BLaER1 treated with 17β-estradiol and CSF1 and Interleukin-3, amounts not matched to agents 10 nM and 100 nM (cell line): ENCODE results near the gene ATP5F1E.
"Not testable (repeated sequence)": the region's sequence is repeated elsewhere in the genome, so short reads cannot be mapped to it uniquely, and the experiment has no call there.

Experiments used
- H3K27ac ChIP-seq, 11 experiments: shearing (Covaris generic); formaldehyde crosslinking; 2 replicates each; pipeline ENCODE4 v1.8.1; 2022
- H3K27me3 ChIP-seq, 11 experiments: shearing (Covaris generic); formaldehyde crosslinking; 2 replicates each; pipeline ENCODE4 v1.8.1; 2022
- H3K36me3 ChIP-seq, 11 experiments: shearing (Covaris generic); formaldehyde crosslinking; 2 replicates each; pipeline ENCODE4 v1.8.1; 2022
- H3K4me1 ChIP-seq, 10 experiments: shearing (Covaris generic); formaldehyde crosslinking; 2 replicates each; pipeline ENCODE4 v1.8.1; 2022
- H3K4me2 ChIP-seq, 11 experiments: shearing (Covaris generic); formaldehyde crosslinking; 2 replicates each; pipeline ENCODE4 v1.8.1; 2022
- H3K4me3 ChIP-seq, 10 experiments: shearing (Covaris generic); formaldehyde crosslinking; 2 replicates each; pipeline ENCODE4 v1.8.1; 2022
- H3K9ac ChIP-seq, 11 experiments: shearing (Covaris generic); formaldehyde crosslinking; 2 replicates each; pipeline ENCODE4 v1.8.1; 2022
- H3K9me3 ChIP-seq, 11 experiments: shearing (Covaris generic); formaldehyde crosslinking; replicated peaks in 1 of 11; 2 replicates each; pipeline ENCODE4 v1.8.1; 2022
- H4K20me1 ChIP-seq, 11 experiments: shearing (Covaris generic); formaldehyde crosslinking; 2 replicates each; pipeline ENCODE4 v1.8.1; 2022
- Cebpa-rat ChIP-seq, 11 experiments: shearing (Covaris generic); IDR thresholded peaks; 2 replicates each; pipeline ENCODE4 v1.8.1; 2022

The ATP5F1E gene

DNA sequence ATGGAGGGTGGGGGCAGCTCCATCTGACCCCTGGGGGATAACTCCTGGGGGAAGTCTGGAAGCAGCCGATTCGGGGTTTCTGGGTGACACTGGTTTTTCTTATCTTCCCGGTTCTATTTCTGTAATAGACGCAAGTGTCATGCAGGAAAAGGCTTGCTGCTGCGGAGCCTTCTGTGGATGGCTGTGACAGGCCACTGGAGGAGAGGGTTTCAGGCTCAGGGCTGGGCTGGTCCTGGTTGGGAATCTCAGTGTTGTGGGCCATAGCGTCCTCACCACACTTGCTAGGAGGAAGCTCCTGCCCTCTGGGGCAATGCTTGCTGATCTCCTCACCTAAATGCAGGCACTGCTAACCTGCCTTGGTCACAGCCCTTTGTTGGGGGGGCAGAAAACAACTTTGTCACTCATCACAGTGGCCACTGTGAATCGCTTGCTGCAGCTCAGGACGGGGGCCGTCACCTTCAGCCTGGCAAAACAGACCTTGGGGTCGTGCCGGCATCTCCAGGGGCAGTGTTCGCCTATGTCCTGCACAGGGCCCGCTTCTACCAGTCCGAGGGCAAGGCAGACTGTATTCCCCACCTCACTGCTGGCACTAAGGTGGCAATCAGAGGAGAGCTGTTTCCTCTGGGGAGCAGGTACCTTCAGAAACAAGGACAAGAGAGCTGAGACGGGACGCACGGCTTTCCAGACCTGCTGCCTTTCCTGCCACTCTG lies 17.3 kb downstream of the ATP5F1E start:
- no peaks in the 10 kb centered on the region for H3K9me3 ChIP-seq
- no peak overlapping the region for H3K27ac ChIP-seq
- no peaks in the 10 kb centered on the region for H3K27me3 ChIP-seq
- peaks cover 0 to 31% (median 3%) of the 10 kb centered on the region in 11 experiments; a peak in 7 of 22 replicates for H4K20me1 ChIP-seq
- H3K4me3 ChIP-seq, result no peak overlapping the region
- H3K9ac ChIP-seq, result peak overlapping the region in 2 of 11 experiments; percentile 18 to 26; a peak in 3 of 22 replicates
- H3K4me2 ChIP-seq, result peak overlapping the region; percentile 2 to 47 (median 24); a peak in 15 of 22 replicates
- TF ChIP-seq Cebpa-rat (IDR thresholded peaks at IDR 0.05), result no peak
- peaks cover 0 to 16% (median 0%) of the 10 kb centered on the region in 11 experiments; a peak in 2 of 22 replicates for H3K36me3 ChIP-seq
- H3K4me1 ChIP-seq, result peaks cover 30 to 54% (median 43%) of the 10 kb centered on the region in 10 experiments

DNA sequence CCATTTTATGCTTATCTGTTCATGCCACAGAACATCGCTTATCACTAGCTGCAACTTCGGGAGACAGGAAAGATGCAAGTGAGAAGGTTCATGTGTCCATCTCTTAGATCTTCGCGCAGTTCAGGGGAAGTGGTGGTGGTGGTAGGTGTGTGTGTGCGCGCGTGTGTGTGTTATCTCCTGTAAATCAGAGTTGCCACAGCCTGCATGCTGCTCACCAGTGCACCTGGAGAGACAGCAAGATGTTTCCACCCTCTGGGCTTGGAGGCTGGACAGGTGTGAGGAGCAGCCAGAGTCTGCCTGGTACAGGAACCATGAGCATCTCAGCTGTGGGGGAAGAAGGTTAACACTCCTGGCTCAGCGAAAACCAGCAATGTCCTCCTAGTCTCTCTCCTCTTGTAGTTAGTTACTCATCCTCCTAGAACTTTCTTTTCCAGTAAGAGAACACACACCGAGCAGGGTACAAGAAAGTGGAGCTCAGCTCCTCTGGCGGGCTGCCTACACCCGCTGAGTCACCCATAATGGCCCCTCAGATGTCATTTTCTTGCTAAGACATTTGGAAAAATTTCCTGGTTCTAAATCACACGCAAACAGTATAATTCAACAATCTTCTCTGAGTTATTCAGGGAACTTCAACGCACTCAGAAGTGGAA lies 18.1 kb downstream of the ATP5F1E start:
- Histone ChIP-seq H3K4me2 (peak overlapping the region in 7 of 11 experiments; percentile 7 to 47 (median 24); a peak in 7 of 22 replicates), H3K9ac (peak overlapping the region in 2 of 11 experiments; percentile 11 to 18; a peak in 2 of 22 replicates)

DNA sequence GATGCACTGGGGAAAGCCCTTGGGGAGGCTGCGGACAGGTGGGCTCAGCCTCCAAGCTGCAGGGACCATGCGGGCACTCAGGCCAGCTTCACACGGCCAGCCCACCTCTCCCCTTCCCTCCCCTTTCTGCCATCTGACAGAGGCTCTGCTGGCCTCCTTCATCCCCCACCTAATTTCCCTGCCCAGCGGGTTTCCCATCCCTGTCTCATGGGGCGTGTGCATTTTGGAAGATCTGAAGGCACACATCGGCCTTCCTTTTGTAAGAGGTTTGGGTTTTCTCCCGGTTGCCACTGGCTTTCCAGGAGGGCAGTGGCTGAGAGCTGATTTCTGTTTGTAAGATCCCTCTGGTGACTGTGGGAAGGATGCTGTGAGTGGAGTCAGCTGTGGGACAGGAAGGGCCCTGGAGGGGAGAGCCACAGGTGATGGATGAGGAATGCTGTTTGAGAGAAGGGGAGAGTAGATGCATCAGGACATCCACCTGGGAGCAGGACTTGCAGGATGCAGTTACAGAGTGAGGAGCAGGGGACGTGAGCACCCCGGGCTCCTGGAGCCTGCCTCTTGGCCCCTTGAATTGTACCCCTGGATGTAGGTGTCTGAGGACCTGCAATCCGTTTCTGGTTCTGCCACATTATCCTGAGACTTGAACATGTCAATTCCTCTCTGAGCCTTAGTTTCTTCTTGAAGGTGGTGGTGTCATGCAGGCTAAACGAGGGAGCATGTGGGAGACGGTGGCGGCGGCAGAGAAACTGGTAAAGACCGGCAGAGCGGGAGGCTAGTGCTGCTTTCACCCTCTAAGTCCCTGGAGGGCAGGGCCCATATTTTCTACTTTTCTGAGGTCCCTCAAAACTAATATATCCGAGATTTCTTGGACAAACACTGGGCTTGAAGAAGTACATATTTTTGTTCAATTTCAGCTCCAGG lies 18.8 kb downstream of the ATP5F1E start:
- no peaks in the 10 kb centered on the region for H3K9me3 ChIP-seq
- H4K20me1 ChIP-seq, result peaks cover 0 to 22% (median 3%) of the 10 kb centered on the region in 11 experiments; a peak in 6 of 22 replicates
- no peaks in the 10 kb centered on the region for H3K27me3 ChIP-seq
- no peak overlapping the region for H3K4me3 ChIP-seq
- H3K4me1 ChIP-seq, result peaks cover 36 to 70% (median 51%) of the 10 kb centered on the region in 10 experiments
- H3K9ac ChIP-seq, result no peak overlapping the region
- TF ChIP-seq Cebpa-rat (IDR thresholded peaks at IDR 0.05), result no peak
- no peak overlapping the region for H3K4me2 ChIP-seq
- peaks cover 0 to 5% (median 0%) of the 10 kb centered on the region in 11 experiments; a peak in 1 of 22 replicates for H3K36me3 ChIP-seq
- H3K27ac ChIP-seq, result no peak overlapping the region

More for the DNA sequence above, 18.1 kb downstream of the ATP5F1E start:
- no peak overlapping the region for H3K4me3 ChIP-seq
- peaks cover 0 to 28% (median 3%) of the 10 kb centered on the region in 11 experiments; a peak in 7 of 22 replicates for H4K20me1 ChIP-seq
- H3K27ac ChIP-seq, result no peak overlapping the region
- H3K27me3 ChIP-seq, result no peaks in the 10 kb centered on the region
- TF ChIP-seq Cebpa-rat (IDR thresholded peaks at IDR 0.05), result no peak
- H3K36me3 ChIP-seq, result peaks cover 0 to 13% (median 0%) of the 10 kb centered on the region in 11 experiments; a peak in 2 of 22 replicates
- H3K4me1 ChIP-seq, result peaks cover 30 to 62% (median 45%) of the 10 kb centered on the region in 10 experiments
- no peaks in the 10 kb centered on the region for H3K9me3 ChIP-seq

DNA sequence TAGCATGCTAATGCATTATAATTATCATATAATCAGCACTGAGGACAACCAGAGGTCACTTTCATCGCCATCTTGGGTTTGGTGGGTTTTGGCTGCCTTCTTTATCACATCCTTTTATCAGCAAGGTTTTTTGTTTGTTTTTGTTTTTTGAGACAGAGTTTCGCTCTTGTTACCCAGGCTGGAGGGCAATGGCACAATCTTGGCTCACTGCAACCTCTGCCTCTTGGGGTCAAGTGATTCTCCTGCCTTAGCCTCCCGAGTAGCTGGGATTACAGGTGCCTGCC lies 20.3 kb downstream of the ATP5F1E start:
- Histone ChIP-seq H3K4me1 (peaks cover 39 to 75% (median 53%) of the 10 kb centered on the region in 10 experiments), H3K4me2 (peak overlapping the region in 6 of 11 experiments; percentile 24 to 96 (median 69); a peak in 11 of 22 replicates), H3K27ac (peak overlapping the region in 2 of 11 experiments; percentile 23 to 37; a peak in 2 of 22 replicates)
- H3K9ac ChIP-seq, H3K36me3 ChIP-seq, H4K20me1 ChIP-seq, H3K9me3 ChIP-seq, H3K4me3 ChIP-seq, H3K27me3 ChIP-seq: not testable (repeated sequence)

DNA sequence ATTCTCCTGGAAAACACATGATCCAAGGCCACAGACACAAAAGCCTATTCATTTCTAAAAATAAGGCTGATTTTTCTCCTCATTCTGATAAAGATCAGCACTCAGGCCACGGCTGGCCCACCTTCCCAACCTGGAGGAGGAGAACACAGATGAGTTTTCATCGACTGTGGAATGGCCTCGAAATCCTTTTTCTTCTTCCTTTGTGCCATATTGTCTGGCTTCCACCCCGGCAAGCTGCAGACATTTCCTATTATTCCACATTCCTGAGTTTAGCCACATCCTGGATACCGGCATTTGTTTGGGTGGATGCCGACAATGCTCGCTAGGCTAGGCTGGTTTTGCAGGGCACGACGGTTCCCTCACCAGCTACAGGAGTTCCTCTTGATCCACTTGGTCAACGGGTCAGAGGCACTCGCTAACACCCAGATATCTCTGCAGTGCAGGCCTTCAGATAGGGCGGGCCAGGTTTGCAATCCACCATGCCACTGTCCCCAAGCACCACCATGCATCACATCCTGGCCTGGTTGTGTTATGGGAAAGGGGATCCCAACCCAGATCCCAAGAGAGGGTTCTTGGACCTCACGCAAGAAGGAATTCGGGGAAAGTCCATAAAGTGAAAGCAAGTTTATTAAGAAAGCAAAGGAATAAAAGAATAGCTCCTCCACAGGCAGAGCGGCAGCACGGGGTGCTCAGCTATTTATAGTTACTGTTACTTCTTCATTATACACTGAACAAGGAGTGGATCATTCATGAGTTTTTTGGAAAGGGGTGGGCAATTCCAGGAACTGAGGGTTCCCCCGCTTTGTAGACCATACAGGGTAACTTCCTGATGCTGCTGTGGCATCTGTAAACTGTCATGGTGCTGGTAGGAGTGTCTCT lies 20.9 kb downstream of the ATP5F1E start:
- TF ChIP-seq Cebpa-rat (IDR thresholded peaks at IDR 0.05), result no peak
- Histone ChIP-seq H3K4me2 (peak overlapping the region in 7 of 11 experiments; percentile 24 to 96 (median 62); a peak in 13 of 22 replicates), H3K27ac (peak overlapping the region in 3 of 11 experiments; percentile 20 to 37 (median 24); a peak in 5 of 22 replicates), H3K9me3 (no peaks in the 10 kb centered on the region), H3K9ac (no peak overlapping the region), H3K27me3 (peaks cover 0 to 14% (median 9%) of the 10 kb centered on the region in 11 experiments; a peak in 16 of 22 replicates), H3K4me3 (no peak overlapping the region), H3K36me3 (no peaks in the 10 kb centered on the region), H4K20me1 (peaks cover 0 to 9% (median under 1%) of the 10 kb centered on the region in 11 experiments; a peak in 8 of 22 replicates), H3K4me1 (peaks cover 39 to 79% (median 55%) of the 10 kb centered on the region in 10 experiments)

DNA sequence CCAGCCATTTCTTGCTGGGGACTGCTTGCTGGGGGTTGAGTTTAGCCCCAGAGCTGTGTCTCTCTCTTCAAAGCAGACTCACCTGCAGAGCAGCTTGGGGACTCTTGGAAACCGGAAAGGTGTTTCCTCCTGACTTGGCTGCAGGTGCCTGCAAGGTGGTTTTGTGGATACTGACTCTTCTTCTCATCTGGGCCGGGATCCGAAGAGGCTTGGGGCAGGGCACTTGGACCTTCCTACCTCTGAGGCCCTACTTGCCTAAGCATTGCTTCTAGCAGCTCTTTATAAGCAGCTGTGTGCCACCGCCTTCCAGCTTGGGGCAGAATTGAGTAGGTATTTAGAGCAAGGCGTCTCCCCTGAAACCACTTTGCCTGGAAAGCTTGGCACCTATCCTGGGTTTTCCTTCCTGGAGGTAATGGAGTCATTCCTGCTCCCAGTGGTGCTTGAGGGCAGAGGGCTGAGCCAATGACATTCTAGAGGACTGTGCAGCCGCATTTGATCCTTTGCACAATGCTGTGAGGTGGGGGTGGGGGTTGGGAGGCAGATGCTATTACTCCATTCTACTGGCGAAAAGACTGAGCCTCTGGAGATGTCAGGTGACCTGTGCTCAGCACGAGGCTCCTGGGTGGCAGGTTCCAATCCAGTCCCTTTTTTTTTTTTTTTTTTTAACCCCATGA lies 21.7 kb downstream of the ATP5F1E start:
- H3K27ac ChIP-seq, result 0 out of 22 replicates have a peak overlapping the region, but pooled peaks of 1 of the 11 experiments have one; percentile 20
- H3K4me2 ChIP-seq, result peak overlapping the region in 4 of 11 experiments; percentile 62 to 96 (median 79); a peak in 8 of 22 replicates
- no peak overlapping the region for H3K9ac ChIP-seq
- no peak overlapping the region for H3K4me3 ChIP-seq
- H3K9me3 ChIP-seq, result no peaks in the 10 kb centered on the region
- H3K4me1 ChIP-seq, result peaks cover 41 to 83% (median 60%) of the 10 kb centered on the region in 10 experiments
- no peak for TF ChIP-seq Cebpa-rat (IDR thresholded peaks at IDR 0.05)
- peaks cover 0 to 21% (median 15%) of the 10 kb centered on the region in 11 experiments; a peak in 16 of 22 replicates for H3K27me3 ChIP-seq
- no peaks in the 10 kb centered on the region for H3K36me3 ChIP-seq
- peaks cover 0 to 12% (median 3%) of the 10 kb centered on the region in 11 experiments; a peak in 7 of 22 replicates for H4K20me1 ChIP-seq

DNA sequence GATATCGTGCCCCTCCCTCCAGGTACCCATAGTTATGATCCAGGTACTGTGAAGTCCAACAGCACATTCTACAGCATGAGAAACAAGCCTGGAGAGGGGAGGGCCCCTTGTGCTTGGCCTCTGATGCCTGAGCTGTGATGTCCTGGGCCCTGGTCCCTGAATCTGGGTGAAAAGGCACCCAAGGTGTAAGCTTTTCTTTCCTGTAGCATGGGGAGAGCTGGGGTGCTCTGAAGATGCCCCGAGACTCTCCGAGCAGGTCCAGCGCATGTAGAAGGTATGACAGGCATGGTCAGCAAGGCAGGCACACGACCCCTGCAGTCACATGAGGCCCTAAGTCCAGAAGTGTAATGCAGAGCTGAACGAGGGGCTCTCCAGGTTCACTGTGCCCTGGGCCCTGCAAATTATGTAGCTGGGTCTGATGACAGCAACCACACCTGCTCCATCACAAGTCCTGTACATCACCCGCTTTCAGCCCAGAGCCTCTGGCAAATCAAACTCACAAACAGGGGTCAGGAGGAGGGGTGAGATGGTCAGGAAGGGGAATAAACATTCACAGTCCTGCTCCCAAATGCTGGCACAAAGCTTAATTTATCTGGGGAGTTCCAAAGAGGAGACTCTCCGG lies 23.3 kb downstream of the ATP5F1E start:
- no peak overlapping the region for H3K4me3 ChIP-seq
- H3K27ac ChIP-seq, result peak overlapping the region in 6 of 11 experiments; percentile 85 to 99 (median 95); a peak in 10 of 22 replicates
- peaks cover 49 to 84% (median 64%) of the 10 kb centered on the region in 10 experiments for H3K4me1 ChIP-seq
- peak overlapping the region in 3 of 11 experiments; percentile 93 to 98 (median 96); a peak in 6 of 22 replicates for H3K9ac ChIP-seq
- peaks cover 0 to 22% (median 15%) of the 10 kb centered on the region in 11 experiments; a peak in 16 of 22 replicates for H3K27me3 ChIP-seq
- H3K36me3 ChIP-seq, result peaks cover 0 to 5% (median 0%) of the 10 kb centered on the region in 11 experiments; a peak in 4 of 22 replicates
- no peak for TF ChIP-seq Cebpa-rat (IDR thresholded peaks at IDR 0.05)
- H3K9me3 ChIP-seq, result no peaks in the 10 kb centered on the region
- H4K20me1 ChIP-seq, result peaks cover 0 to 24% (median 10%) of the 10 kb centered on the region in 11 experiments; a peak in 16 of 22 replicates
- peak overlapping the region in 9 of 11 experiments; percentile 95 to 100 (median 99); a peak in 16 of 22 replicates for H3K4me2 ChIP-seq
